ENCODE measurements around the gene NUP210. TPM values are rescaled to one million over a fixed set of nuclear protein-coding genes. Genes with fewer than 3 reads are reported as not detected.

Gene NUP210
- total RNA-seq, 3 donors from 2014 or later, result 6.7 to 14.8 (median 8.1) TPM

- no peaks in the 10 kb centered on the region for H3K4me1 ChIP-seq (ENCODE audit: low read depth)
- H3K36me3 ChIP-seq (ENCODE audit: low read depth), result no peaks in the 10 kb centered on the region
- TF ChIP-seq, protein P1, sequence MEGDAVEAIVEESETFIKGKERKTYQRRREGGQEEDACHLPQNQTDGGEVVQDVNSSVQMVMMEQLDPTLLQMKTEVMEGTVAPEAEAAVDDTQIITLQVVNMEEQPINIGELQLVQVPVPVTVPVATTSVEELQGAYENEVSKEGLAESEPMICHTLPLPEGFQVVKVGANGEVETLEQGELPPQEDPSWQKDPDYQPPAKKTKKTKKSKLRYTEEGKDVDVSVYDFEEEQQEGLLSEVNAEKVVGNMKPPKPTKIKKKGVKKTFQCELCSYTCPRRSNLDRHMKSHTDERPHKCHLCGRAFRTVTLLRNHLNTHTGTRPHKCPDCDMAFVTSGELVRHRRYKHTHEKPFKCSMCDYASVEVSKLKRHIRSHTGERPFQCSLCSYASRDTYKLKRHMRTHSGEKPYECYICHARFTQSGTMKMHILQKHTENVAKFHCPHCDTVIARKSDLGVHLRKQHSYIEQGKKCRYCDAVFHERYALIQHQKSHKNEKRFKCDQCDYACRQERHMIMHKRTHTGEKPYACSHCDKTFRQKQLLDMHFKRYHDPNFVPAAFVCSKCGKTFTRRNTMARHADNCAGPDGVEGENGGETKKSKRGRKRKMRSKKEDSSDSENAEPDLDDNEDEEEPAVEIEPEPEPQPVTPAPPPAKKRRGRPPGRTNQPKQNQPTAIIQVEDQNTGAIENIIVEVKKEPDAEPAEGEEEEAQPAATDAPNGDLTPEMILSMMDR (IDR thresholded peaks at IDR 0.05), result no peak
- no peak overlapping the region for H3K4me3 ChIP-seq
- DNase-seq, result no peak
- intact Hi-C loops (cut with DNase I, micrococcal nuclease), result no loop called here
- H3K9me3 ChIP-seq, result no peaks in the 10 kb centered on the region
- no peak for ATAC-seq
These were observed 123.5 kb downstream of the NUP210 start for GRCh38 chr3:13296662-13297061.

DNA sequence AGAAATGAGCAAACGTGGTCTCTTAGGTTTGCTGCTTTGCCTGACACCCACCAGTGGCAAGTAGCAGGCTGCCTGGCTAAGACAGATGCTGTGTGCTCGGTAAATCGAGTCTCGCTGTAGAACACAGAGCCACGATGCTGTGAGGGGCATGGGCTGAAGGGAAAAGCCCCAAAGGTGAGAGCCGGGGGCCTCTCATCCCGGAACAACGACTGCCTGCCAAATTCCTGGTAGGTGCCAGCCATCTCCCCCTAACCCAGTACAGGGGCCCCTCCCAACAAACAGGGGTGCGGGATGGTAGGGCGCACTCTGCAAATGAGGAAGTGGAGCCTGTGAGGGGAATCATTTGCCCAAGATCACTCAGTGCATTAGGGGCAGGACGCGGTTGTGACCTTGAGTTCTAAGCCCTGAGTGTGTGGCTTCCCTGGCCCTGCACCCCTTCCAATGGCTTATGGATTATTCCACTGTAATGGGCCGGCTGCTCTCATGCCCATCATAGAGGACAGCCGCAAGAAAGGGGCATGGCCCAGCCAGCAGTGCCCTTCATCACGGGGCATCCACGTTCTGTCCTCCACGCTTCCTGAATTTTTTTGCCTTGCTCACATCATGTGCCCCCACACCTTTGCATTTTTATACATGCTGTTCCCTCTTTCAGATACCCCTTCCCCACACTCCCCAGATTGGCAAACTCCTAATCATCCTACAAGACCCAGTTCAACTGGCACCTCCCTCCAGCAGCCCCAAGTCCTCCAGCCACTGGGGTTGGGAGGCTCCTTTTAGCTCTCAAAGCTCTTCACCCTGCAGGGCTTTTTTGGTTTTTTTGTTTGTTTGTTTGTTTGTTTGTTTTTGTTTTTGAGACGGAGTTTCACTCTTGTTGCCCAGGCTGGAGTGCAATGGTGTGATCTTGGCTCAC, 125.4 kb downstream of the NUP210 start:
- no peak overlapping the region for H3K4me3 ChIP-seq

DNA sequence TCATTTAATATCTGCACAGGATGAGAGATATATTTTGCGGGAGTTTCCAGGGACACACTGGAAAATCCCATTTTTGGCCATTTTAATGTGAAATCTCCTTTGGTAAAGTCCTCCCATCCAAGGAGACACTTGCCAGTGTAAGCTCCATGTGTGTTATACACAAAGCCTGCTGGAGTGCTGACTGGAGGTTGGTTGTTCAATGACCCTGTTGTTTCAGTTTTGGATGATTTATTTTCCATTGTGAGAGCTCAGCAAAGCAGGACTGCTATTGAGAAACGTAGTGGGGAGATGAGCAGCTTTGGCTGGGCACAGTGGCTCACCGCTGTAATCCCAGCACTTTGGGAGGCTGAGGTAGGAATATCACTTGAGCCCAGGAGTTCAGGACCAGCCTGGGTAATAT, 127.7 kb downstream of the NUP210 start:
- TF ChIP-seq, protein P1 (IDR thresholded peaks at IDR 0.05), result no peak
- no peak overlapping the region for H3K4me3 ChIP-seq
- H3K36me3 ChIP-seq (ENCODE audit: low read depth), result no peaks in the 10 kb centered on the region
- no peaks in the 10 kb centered on the region for H3K4me1 ChIP-seq (ENCODE audit: low read depth)
- DNase-seq (no peak), ATAC-seq (no peak)
- no peaks in the 10 kb centered on the region for H3K9me3 ChIP-seq
- intact Hi-C loops (cut with DNase I, micrococcal nuclease), result no loop called here

More for the DNA sequence above, 125.4 kb downstream of the NUP210 start:
- Histone ChIP-seq H3K9me3 (no peaks in the 10 kb centered on the region), H3K36me3 (ENCODE audit: low read depth) (no peaks in the 10 kb centered on the region), H3K4me1 (ENCODE audit: low read depth) (no peaks in the 10 kb centered on the region)
- ATAC-seq, result no peak
- intact Hi-C loops (cut with DNase I, micrococcal nuclease), result no loop called here
- TF ChIP-seq, protein P1 (IDR thresholded peaks at IDR 0.05), result no peak
- DNase-seq, result no peak

DNA sequence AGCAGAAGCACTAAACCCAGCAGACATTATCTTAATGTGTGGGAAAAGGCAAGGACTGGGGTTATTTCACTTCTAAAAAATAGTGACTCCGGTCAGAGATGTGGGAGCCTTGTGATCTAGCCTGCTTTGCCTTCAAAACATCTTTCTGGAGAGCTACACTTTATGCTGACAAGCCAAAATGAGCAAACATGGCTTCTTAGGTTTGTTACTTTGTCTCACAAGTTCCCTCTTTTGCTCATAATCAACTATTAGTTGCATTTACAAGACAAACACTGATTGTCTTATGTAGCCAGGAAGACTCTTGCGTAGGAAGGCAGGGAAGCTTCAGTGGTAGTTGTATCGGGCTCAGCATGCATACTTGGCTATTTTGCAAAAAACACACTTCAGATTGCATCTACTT, 129.2 kb downstream of the NUP210 start:
- intact Hi-C loops (cut with DNase I, micrococcal nuclease), result no loop called here
- no peaks in the 10 kb centered on the region for H3K9me3 ChIP-seq
- ATAC-seq (no peak), DNase-seq (no peak)
- no peak overlapping the region for H3K4me3 ChIP-seq
- TF ChIP-seq, protein P1 (IDR thresholded peaks at IDR 0.05), result no peak
- H3K36me3 ChIP-seq (ENCODE audit: low read depth), result no peaks in the 10 kb centered on the region
- no peaks in the 10 kb centered on the region for H3K4me1 ChIP-seq (ENCODE audit: low read depth)

DNA sequence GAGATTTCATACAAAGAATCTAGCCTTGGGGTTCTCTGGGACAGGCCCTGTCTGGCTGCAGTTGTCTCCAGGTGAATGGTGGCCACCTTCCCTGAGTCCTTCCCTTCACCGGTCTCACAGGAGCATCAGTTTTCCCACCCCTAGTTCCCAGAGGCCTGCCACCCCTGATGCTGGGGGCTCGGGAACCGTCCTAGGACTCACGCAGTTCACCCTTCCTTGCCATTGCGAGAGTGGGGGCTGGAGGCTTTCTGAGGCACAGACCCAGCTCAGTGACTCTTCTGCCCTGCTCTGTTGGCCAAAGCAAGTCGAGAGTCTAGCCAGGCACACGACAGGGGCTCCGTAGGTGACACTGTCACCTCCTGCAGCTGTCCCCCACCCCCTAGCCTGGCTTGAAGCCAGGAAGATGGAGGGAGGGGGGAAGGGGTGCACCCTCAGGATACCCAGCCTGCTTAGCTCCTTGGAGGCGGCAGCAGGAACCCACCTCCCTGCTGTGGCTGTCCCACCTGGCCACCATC, 130.3 kb downstream of the NUP210 start:
- intact Hi-C loops (cut with DNase I, micrococcal nuclease), result no loop called here
- ATAC-seq (no peak), DNase-seq (no peak)
- Histone ChIP-seq H3K4me1 (ENCODE audit: low read depth) (no peaks in the 10 kb centered on the region), H3K36me3 (ENCODE audit: low read depth) (no peaks in the 10 kb centered on the region), H3K9me3 (no peaks in the 10 kb centered on the region), H3K4me3 (no peak overlapping the region)
- TF ChIP-seq, protein P1 (IDR thresholded peaks at IDR 0.05), result no peak
